ENCODE data around the gene TRAPPC2. TPM values are rescaled to one million over a fixed set of nuclear protein-coding genes. Genes with fewer than 3 reads are reported as not detected.

TRAPPC2 gene
- total RNA-seq, 1 donor from 2014 or later: 14.7 TPM

GRCh38 chrX:13699183-13699826 lies 35.1 kb downstream of the TRAPPC2 start:
- no peak for DNase-seq (ENCODE audit: extremely low spot score, unreplicated experiment)
- no peak overlapping the region for H3K4me3 Mint-ChIP-seq (ENCODE audit: unreplicated experiment)
- H3K9me3 Mint-ChIP-seq (ENCODE audit: unreplicated experiment): no peaks in the 10 kb centered on the region
- no peaks in the 10 kb centered on the region for H3K36me3 Mint-ChIP-seq (ENCODE audit: unreplicated experiment)
- TF ChIP-seq, protein P1, sequence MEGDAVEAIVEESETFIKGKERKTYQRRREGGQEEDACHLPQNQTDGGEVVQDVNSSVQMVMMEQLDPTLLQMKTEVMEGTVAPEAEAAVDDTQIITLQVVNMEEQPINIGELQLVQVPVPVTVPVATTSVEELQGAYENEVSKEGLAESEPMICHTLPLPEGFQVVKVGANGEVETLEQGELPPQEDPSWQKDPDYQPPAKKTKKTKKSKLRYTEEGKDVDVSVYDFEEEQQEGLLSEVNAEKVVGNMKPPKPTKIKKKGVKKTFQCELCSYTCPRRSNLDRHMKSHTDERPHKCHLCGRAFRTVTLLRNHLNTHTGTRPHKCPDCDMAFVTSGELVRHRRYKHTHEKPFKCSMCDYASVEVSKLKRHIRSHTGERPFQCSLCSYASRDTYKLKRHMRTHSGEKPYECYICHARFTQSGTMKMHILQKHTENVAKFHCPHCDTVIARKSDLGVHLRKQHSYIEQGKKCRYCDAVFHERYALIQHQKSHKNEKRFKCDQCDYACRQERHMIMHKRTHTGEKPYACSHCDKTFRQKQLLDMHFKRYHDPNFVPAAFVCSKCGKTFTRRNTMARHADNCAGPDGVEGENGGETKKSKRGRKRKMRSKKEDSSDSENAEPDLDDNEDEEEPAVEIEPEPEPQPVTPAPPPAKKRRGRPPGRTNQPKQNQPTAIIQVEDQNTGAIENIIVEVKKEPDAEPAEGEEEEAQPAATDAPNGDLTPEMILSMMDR (IDR thresholded peaks at IDR 0.05): no peak
- H3K27ac Mint-ChIP-seq (ENCODE audit: unreplicated experiment): no peak overlapping the region
- H3K4me1 Mint-ChIP-seq (ENCODE audit: unreplicated experiment): peaks cover 16% of the 10 kb centered on the region
- H3K27me3 Mint-ChIP-seq (ENCODE audit: unreplicated experiment): no peaks in the 10 kb centered on the region

GRCh38 chrX:13698432-13698831 lies 36.0 kb downstream of the TRAPPC2 start:
- no peaks in the 10 kb centered on the region for H3K36me3 Mint-ChIP-seq (ENCODE audit: unreplicated experiment)
- TF ChIP-seq, protein P1 (IDR thresholded peaks at IDR 0.05): no peak
- no peak overlapping the region for H3K27ac Mint-ChIP-seq (ENCODE audit: unreplicated experiment)
- no peaks in the 10 kb centered on the region for H3K27me3 Mint-ChIP-seq (ENCODE audit: unreplicated experiment)
- H3K4me1 Mint-ChIP-seq (ENCODE audit: unreplicated experiment): peaks cover 18% of the 10 kb centered on the region
- no peaks in the 10 kb centered on the region for H3K9me3 Mint-ChIP-seq (ENCODE audit: unreplicated experiment)
- DNase-seq (ENCODE audit: extremely low spot score, unreplicated experiment): no peak
- no peak overlapping the region for H3K4me3 Mint-ChIP-seq (ENCODE audit: unreplicated experiment)

GRCh38 chrX:13697976-13698375 lies 36.4 kb downstream of the TRAPPC2 start:
- H3K27me3 Mint-ChIP-seq (ENCODE audit: unreplicated experiment): no peaks in the 10 kb centered on the region
- TF ChIP-seq, protein P1 (IDR thresholded peaks at IDR 0.05): no peak
- no peak overlapping the region for H3K4me3 Mint-ChIP-seq (ENCODE audit: unreplicated experiment)
- no peak for DNase-seq (ENCODE audit: extremely low spot score, unreplicated experiment)
- H3K27ac Mint-ChIP-seq (ENCODE audit: unreplicated experiment): no peak overlapping the region
- no peaks in the 10 kb centered on the region for H3K36me3 Mint-ChIP-seq (ENCODE audit: unreplicated experiment)
- H3K4me1 Mint-ChIP-seq (ENCODE audit: unreplicated experiment): peaks cover 21% of the 10 kb centered on the region
- no peaks in the 10 kb centered on the region for H3K9me3 Mint-ChIP-seq (ENCODE audit: unreplicated experiment)

DNA sequence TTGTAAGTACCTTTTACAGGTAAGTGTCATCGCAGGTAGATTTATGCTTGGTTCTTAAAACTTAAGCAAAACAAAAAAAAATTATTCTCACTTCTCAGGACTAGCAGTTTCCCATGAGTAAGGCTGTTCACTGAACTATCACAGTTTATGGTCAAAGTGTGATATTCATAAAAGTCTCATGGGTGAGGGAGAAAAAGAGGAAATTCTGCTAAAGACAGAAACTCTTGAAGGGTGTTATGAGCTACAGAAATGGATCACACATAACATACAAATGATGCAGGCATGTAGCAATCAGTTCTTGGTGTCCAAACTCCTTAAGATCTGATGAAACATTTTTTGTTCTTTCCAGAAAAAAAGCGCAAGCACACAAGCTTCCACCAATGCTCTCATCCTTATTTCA lies 37.0 kb downstream of the TRAPPC2 start:
- no peak overlapping the region for H3K4me3 Mint-ChIP-seq (ENCODE audit: unreplicated experiment)
- H3K4me1 Mint-ChIP-seq (ENCODE audit: unreplicated experiment): peaks cover 26% of the 10 kb centered on the region
- TF ChIP-seq, protein P1 (IDR thresholded peaks at IDR 0.05): no peak
- no peaks in the 10 kb centered on the region for H3K9me3 Mint-ChIP-seq (ENCODE audit: unreplicated experiment)
- no peaks in the 10 kb centered on the region for H3K36me3 Mint-ChIP-seq (ENCODE audit: unreplicated experiment)
- no peak for DNase-seq (ENCODE audit: extremely low spot score, unreplicated experiment)
- H3K27ac Mint-ChIP-seq (ENCODE audit: unreplicated experiment): no peak overlapping the region
- H3K27me3 Mint-ChIP-seq (ENCODE audit: unreplicated experiment): no peaks in the 10 kb centered on the region

DNA sequence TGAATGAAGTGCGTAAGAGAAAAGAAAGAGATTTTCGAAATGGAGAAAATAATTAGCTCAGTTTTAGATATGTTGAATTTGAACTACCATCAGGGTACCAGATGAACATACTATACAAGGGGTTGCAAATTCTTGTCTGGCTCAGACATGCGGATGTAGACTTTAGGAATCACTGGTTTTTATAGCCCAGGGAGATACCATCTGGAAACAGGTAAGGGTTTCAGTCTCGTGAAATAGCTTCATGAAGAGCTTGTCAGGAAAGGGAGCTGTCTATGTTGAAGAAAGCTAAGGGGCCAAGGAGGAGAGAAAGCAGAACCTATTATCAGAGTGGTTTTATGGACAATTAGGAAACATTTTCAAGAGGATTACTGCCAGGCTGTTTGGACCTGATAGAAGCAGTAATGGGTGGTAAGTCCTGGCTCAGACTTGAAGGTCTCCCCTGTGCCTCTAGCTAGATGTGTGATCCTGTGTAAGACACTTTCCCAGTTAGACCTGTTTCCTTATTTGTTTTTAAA lies 38.8 kb downstream of the TRAPPC2 start:
- DNase-seq (ENCODE audit: extremely low spot score, unreplicated experiment): no peak
- H3K4me1 Mint-ChIP-seq (ENCODE audit: unreplicated experiment): peaks cover 33% of the 10 kb centered on the region
- H3K27me3 Mint-ChIP-seq (ENCODE audit: unreplicated experiment): no peaks in the 10 kb centered on the region
- H3K27ac Mint-ChIP-seq (ENCODE audit: unreplicated experiment): no peak overlapping the region
- TF ChIP-seq, protein P1 (IDR thresholded peaks at IDR 0.05): no peak
- no peak overlapping the region for H3K4me3 Mint-ChIP-seq (ENCODE audit: unreplicated experiment)
- H3K9me3 Mint-ChIP-seq (ENCODE audit: unreplicated experiment): no peaks in the 10 kb centered on the region
- H3K36me3 Mint-ChIP-seq (ENCODE audit: unreplicated experiment): no peaks in the 10 kb centered on the region
